IPS DF 19.7 (cell line): ENCODE measurements around the gene FSIP1.

Source experiments
- DNase-seq: peaks from one replicate; pipeline ENCODE4 v3.0.0-alpha.2; 2013; ENCODE audit warnings: low read depth, low spot score

Gene FSIP1

DNA sequence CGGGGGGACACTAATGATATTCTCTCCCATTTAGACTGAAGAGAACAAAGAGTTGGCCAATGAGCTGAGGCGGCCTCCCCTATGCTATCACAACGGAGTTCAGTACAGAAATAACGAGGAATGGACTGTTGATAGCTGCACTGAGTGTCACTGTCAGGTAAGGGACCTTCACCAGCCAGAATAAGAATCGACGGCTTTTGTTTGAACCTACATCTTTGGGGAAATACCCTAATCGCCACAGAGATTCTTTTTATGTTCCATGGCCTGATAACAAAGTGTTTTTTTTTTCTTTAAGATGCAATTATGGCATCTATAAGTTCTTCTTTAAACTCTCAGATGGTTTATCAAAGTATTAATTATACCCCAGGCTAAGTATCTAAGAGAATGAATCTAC is 198.4 kb downstream of the FSIP1 start:
- DNase-seq: no peak

DNA sequence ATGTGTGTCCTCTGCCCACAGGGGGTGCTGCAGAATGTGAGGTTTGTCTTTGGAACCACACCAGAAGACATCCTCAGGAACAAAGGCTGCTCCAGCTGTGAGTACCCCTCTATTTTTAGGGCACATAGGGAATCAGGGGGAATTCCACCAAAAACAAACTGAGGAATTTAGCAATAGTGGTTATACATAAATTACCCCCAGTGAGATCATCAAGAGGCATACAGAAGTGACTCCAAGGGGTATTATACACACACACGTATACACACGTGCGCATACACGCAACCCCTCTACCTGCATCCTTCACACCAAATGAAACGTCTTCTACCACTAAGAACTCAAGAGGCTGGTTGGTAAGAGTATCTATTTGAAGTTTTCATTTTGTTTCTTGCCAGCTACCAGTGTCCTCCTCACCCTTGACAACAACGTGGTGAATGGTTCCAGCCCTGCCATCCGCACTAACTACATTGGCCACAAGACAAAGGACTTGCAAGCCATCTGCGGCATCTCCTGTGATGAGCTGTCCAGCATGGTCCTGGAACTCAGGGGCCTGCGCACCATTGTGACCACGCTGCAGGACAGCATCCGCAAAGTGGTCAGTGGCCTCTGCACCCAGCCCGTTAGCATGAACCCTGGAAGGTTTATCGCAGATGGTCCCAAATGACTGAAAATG is 198.9 kb downstream of the FSIP1 start:
- no peak for DNase-seq

GRCh38 chr15:39582977-39583595 is 199.6 kb downstream of the FSIP1 start:
- no peak for DNase-seq

- DNase-seq: no peak
Measured at GRCh38 chr15:39582286-39582976, 200.2 kb downstream of the FSIP1 start.

GRCh38 chr15:39581793-39582285 is 200.8 kb downstream of the FSIP1 start:
- DNase-seq: no peak

GRCh38 chr15:39581242-39581792 is 201.3 kb downstream of the FSIP1 start:
- DNase-seq: no peak

DNA sequence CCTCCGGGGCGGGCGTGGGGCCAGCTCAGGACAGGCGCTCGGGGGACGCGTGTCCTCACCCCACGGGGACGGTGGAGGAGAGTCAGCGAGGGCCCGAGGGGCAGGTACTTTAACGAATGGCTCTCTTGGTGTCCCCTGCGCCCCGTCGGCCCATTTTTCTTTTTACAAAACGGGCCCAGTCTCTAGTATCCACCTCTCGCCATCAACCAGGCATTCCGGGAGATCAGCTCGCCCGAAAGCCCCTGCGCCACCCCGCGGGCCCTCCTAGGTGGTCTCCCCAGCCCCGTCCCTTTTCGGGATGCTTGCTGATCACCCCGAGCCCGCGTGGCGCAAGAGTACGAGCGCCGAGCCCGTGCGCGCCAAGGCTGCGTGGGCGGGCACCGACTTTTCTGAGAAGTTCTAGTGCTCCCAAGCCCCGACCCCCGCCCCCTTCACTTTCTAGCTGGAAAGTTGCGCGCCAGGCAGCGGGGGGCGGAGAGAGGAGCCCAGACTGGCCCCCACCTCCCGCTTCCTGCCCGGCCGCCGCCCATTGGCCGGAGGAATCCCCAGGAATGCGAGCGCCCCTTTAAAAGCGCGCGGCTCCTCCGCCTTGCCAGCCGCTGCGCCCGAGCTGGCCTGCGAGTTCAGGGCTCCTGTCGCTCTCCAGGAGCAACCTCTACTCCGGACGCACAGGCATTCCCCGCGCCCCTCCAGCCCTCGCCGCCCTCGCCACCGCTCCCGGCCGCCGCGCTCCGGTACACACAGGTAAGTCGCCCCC is 202.0 kb downstream of the FSIP1 start, which contains the start of gene THBS1:
Gene THBS1 (plus strand): TSS at position 595 of the 757 bp plus-strand sequence. CDS start 779 bp downstream, outside the sequence.
- DNase-seq: peak; percentile 69

DNA sequence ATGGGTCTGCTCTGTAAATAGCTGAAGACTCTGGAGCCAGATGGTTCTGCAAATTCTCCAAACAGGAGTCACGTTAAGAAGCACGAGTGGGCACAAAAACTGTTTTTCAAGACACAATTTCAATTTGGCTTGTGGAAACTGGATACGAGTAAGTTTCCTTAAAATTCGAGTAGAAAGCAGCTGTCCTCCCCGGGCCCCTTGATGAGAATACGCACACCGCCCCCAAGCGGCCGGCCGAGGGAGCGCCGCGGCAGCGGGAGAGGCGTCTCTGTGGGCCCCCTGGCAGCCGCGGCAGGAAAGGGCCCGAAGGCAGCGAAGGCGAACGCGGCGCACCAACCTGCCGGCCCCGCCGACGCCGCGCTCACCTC is 202.5 kb downstream of the FSIP1 start:
- no peak for DNase-seq

DNA sequence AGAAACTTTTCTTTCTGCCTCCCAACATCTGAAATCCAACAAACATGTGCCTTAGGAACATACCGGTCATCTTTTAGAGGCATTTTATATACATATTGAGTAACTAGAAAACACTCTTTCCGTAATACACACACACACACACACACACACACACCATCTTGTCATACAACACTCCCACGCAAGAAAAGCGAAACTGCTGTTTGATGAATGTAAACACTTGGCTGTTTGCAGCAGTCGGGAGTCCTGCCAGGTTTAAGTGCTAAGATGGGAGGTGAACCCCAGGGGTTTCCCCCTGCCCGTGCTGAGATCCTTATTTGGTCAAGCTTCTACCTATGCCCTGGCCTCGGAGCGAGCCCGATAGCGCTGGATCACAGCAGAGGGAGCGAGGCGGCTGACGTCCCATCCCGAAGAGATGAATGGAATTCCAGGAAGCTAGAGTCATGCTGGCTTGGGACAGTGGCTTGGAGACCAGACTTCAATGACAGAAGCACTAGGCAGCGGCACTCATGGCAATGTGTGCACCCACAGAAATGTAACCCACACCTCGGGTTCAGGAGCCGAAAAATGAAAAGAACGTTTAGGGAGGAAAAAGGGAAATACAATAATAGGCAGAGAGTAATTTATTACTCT is 203.0 kb downstream of the FSIP1 start:
- DNase-seq: peak; percentile 95

GRCh38 chr15:39578851-39579486 is 203.7 kb downstream of the FSIP1 start:
- no peak for DNase-seq

DNA sequence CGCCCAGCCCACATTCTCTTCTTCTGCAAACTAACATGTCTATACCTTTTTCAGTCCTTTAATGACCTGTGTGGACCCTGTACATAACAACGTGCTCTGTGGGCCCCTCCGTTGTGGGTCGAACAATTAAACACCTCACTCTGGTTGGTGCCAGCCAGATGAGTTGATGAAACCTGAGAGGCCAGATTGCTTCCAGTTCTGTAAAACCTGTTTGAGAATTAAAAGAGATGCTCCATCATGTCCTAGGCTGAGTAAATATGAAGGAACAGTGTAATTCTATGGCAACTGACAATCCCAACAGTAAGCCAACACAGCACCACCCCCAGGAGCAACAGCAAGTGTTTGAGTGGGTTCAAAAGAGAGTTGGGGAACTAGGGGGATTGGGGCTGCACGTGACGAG is 207.5 kb downstream of the FSIP1 start:
- no peak for DNase-seq

- no peak for DNase-seq
Measured at GRCh38 chr15:39574427-39574826, 208.2 kb downstream of the FSIP1 start.

- DNase-seq: no peak
Measured at GRCh38 chr15:39573844-39574243, 208.8 kb downstream of the FSIP1 start.

GRCh38 chr15:39573287-39573686 is 209.4 kb downstream of the FSIP1 start:
- no peak for DNase-seq

- DNase-seq: no peak
Measured at GRCh38 chr15:39565851-39566250, 216.8 kb downstream of the FSIP1 start.

GRCh38 chr15:39564972-39565665 is 217.5 kb downstream of the FSIP1 start:
- DNase-seq: no peak

DNA sequence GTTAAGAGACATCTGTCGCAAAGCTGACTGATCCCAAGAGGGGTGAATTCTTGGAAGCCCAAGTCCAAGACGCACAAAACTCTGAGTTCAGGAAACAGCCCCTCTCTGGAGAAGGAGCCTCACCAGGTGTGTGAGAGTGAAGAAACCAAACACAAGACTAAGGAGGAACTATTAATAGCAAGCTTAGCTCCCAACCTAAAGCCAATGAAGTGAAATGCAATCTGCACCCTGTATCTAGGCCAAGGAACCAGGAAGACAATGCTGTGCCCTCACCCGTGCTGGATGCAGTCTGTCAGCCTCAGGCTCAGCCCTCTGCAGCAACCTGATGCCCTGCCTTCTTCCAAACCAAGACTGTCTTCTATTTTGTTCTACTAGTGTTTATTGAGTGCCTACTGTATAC is 224.2 kb downstream of the FSIP1 start:
- no peak for DNase-seq

- no peak for DNase-seq
Measured at GRCh38 chr15:39556461-39556860, 226.2 kb downstream of the FSIP1 start.

DNA sequence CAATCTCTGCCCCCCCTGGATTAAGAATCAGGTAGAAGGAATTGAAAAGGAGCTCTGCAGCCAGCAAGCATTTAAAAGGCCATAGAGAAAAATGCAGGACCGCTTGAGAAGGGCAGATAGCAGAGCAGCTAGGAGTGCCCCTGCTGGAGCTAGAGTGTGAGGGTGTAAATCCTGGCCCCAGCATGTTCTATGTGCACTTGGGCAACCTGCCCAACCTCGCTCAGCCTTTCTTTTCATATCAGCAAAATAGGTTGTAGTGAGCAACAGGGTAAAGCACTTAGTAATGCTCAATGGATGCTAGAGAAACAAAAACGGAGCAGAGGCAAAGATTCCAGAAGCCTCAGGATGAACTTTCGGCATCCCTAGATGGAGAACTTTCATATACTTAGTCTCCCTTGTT is 226.8 kb downstream of the FSIP1 start:
- no peak for DNase-seq

DNA sequence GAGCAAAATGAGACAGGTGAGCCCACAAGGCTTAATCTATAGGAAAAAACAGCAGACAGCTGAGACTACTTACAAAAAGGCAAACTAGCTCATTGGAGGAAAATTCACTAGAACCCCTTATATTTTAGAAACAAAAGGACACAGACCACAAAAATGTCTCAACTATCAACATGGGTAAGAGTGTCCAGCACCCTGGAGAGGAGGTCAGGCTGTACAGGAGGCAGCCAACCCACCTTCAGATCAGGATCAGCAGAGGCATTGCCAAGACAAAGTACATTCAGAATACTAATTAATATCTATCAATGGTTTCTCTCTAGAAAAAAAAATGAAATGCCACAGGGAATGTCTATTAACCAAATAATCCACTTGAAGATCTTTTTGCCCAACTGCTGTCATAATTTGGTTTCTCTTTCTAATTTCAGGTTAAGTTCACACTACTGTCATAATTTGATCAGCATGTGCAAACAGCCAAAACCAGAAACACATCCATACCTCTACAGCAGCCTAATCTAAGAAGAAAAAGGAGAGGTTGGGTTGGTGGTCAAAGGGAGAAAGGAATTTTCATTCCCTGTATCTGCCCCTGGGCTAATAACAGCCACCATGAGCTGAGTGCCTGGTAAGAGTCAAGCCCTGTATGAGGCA is 227.8 kb downstream of the FSIP1 start:
- DNase-seq: no peak
